Esophagus muscularis mucosa (tissue), 4 donors: ENCODE results near the gene PPP1R14B. TPM values are rescaled to one million over a fixed set of nuclear protein-coding genes. Genes with fewer than 3 reads are reported as not detected.

Experiments used
- DNase-seq: peaks from one replicate; pipeline ENCODE4 v3.0.0-alpha.2; 2017; ENCODE audit errors: extremely low spot score
- H3K27ac ChIP-seq, 4 donors: fragments of 200-600 bp; sonication (generic); replicated peaks in 1 of 4; 1 replicate in 3 of 4; 2 replicates in 1 of 4; pipeline ENCODE4 v1.5.1; 2016 to 2019; ENCODE audit warnings: mild to moderate bottlenecking in 1 of 4
- H3K27me3 ChIP-seq, 4 donors: fragments of 200-600 bp; sonication (generic); one replicate each; pipeline versions ENCODE4 v1.5.1 to v1.6.0; 2016 to 2019
- H3K36me3 ChIP-seq, 4 donors: fragments of 200-600 bp; sonication (generic); one replicate each; pipeline ENCODE4 v1.5.1; 2016 to 2019
- H3K4me1 ChIP-seq, 4 donors: fragments of 200-600 bp; sonication (generic); one replicate each; pipeline ENCODE4 v1.5.1; 2016 to 2019
- H3K4me3 ChIP-seq, 4 donors: fragments of 200-600 bp; sonication (generic); 1 replicate in 2 of 4; 2 replicates in 2 of 4; pipeline ENCODE4 v1.5.1; 2016 to 2019; ENCODE audit warnings: mild to moderate bottlenecking in 4 of 4, moderate library complexity in 1 of 4
- H3K9me3 ChIP-seq, 4 donors: fragments of 200-600 bp; sonication (generic); 1 replicate in 3 of 4; 2 replicates in 1 of 4; pipeline ENCODE4 v1.5.1; 2016 to 2019
- CTCF ChIP-seq, 3 experiments: fragments of 200-600 bp in 2 of 3; fragments of 450-650 bp in 1 of 3; sonication (generic) in 2 of 3; IDR thresholded peaks; one replicate each; pipeline ENCODE4 v1.5.1; 2017 to 2019; ENCODE audit warnings: antibody characterized with exemption in 3 of 3, mild to moderate bottlenecking in 2 of 3, moderate library complexity in 1 of 3
- EP300 ChIP-seq: sonication (generic); formaldehyde crosslinking; IDR thresholded peaks from one replicate; pipeline ENCODE4 v1.6.1; 2017; ENCODE audit warnings: antibody characterized with exemption
- POLR2A ChIP-seq: fragments of 450-650 bp; IDR thresholded peaks from one replicate; pipeline ENCODE4 v1.6.1; 2017; ENCODE audit warnings: antibody characterized with exemption, moderate library complexity, mild to moderate bottlenecking, low read depth
- POLR2AphosphoS5 ChIP-seq, 2 donors: sonication (generic); formaldehyde crosslinking; IDR thresholded peaks; one replicate each; pipeline ENCODE4 v1.6.1; 2017; ENCODE audit warnings: antibody characterized with exemption in 2 of 2
- WGBS: methylation state at CpG from one replicate; pipeline ENCODE4 v1.1.5; 2018; 5-methylcytosine and 5-hydroxymethylcytosine counted together
- intact Hi-C: fragments of 100-400 bp; cut with DNase I; formaldehyde crosslinking; loops from one replicate; pipeline ENCODE4 v1.15.1; 2023
- total RNA-seq, 4 donors: library from RNA; depleted of rRNA; stranded (reverse); fragments of >200 nt; gene quantifications; one replicate each; pipeline versions ENCODE4 v1.1.0 to v1.2.1, GENCODE V29; 2016

The PPP1R14B gene
- total RNA-seq, 4 donors from 2014 or later, result 50.4 to 92.9 (median 79.8) TPM

DNA sequence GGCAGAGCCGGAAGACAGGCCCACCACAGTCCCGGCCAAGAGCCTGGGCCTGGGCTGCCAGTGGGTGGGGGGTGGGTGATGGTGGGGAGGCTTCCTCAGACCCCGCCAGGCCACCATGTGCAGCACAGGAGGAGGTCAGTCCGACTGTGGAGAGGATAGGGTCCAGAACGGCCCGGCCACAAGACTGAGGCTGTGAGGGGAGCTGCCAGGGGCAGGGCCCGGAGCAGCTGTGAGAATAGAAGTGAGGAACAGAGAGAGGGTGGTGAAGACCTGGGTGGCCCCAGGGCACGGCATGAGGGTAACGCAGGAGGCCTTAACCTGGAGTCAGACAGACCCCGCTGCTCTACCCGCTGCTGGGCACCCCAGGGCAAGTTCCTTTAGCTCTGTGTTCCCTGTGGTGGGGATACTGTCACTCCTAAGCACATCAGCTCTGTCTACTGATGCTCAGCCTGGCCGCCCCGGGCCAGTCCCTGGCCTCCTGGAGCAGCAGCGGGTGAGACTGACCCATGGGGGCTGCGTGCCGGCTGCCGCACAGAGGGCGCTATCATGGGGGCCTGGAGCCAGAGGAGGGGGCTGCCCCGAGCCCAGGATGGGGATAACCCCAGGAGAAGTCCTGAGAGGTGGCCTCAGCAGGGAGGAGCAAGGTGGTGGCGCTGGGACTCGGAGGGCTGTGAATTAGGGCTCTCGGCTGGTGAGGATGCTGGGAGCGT lies 38.5 kb downstream of the PPP1R14B start:
- intact Hi-C loops, result no loop called here
- H3K27me3 ChIP-seq, result no peaks in the 10 kb centered on the region
- peaks cover 19 to 50% (median 35%) of the 10 kb centered on the region in 4 donors for H3K4me1 ChIP-seq
- H3K27ac ChIP-seq, result peak overlapping the region; percentile 71 to 81 (median 77)
- DNase-seq, result no peak
- 71% methylated on average over 8 of the region's 23 CpGs for WGBS
- no peaks in the 10 kb centered on the region for H3K9me3 ChIP-seq
- TF ChIP-seq EP300, result no peak
- no peak for TF ChIP-seq POLR2AphosphoS5 (IDR thresholded peaks at IDR 0.05)
- TF ChIP-seq POLR2A, result no peak
- no peak for TF ChIP-seq CTCF (IDR thresholded peaks at IDR 0.05)
- H3K36me3 ChIP-seq, result peaks cover 13 to 62% (median 48%) of the 10 kb centered on the region in 4 donors
- peak overlapping the region; percentile 40 to 56 (median 46) for H3K4me3 ChIP-seq

GRCh38 chr11:64207256-64208085 lies 39.3 kb downstream of the PPP1R14B start:
- Histone ChIP-seq H3K4me1 (peaks cover 19 to 50% (median 35%) of the 10 kb centered on the region in 4 donors), H3K36me3 (peaks cover 21 to 70% (median 55%) of the 10 kb centered on the region in 4 donors), H3K4me3 (peak overlapping the region; percentile 40 to 56 (median 46)), H3K27me3 (no peaks in the 10 kb centered on the region), H3K27ac (peak overlapping the region; percentile 71 to 81 (median 77)), H3K9me3 (no peaks in the 10 kb centered on the region)
- intact Hi-C loops, result no loop called here
- no peak for DNase-seq
- 48% methylated on average over 10 of the region's 30 CpGs for WGBS
- TF ChIP-seq POLR2AphosphoS5 (IDR thresholded peaks at IDR 0.05), result peak in 1 of 2 donors; percentile 50
- TF ChIP-seq POLR2A, result no peak

DNA sequence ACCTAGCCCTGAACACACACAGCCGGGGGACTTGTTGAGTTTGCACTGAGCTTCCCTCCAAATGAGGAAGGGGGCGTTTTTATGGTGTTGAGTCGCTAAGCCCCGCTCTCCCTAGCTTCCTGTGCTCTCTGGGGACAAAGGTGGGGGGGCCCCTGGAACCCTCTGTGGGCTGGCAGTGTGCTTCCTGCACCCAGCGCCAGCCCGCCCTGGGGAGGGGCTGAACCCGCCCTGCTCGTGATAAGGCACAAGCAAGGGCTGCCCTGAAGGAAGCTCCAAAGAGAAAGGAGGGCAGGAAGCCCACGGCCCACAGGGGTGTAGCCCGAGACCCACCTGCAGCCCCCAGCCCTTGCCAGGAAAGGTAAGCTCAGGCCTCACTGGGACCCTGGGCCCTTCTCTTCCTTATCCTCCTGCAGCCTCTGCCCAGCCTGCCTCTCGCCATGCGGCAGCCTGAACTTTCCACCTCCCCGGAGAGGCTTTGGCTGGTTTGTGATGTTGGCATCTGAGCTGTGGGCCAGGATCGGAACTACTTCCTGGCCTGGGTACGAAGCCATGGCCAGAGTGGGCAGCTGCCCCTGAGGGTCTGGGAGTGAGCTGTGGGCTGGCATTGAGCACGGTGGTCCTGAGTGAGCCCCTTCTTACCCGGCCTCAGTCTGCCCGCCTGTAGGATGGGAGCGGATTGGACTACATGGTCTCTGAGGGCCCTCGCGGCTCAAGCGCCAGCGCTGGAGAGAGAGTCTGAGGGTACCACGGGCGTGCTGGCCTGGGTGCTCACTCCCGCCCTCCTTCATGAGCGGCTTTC lies 40.1 kb downstream of the PPP1R14B start, which contains the start of gene FERMT3:
Gene FERMT3 (plus strand): TSS at position 265 of the 799 bp plus-strand sequence. CDS start 644 bp downstream, outside the sequence.
- H3K36me3 ChIP-seq, result peaks cover 23 to 73% (median 55%) of the 10 kb centered on the region in 4 donors
- intact Hi-C loops, result no loop called here
- 77% methylated on average over 16 of the region's 27 CpGs for WGBS
- TF ChIP-seq POLR2AphosphoS5 (IDR thresholded peaks at IDR 0.05), result peak in 1 of 2 donors; percentile 18
- no peak for TF ChIP-seq POLR2A
- H3K4me3 ChIP-seq, result peak within 1 kb of the TSS; percentile 40 to 56 (median 46)
- H3K4me1 ChIP-seq, result peaks cover 19 to 50% (median 35%) of the 10 kb centered on the region in 4 donors
- H3K27me3 ChIP-seq, result no peaks in the 10 kb centered on the region
- no peak for DNase-seq
- no peaks in the 10 kb centered on the region for H3K9me3 ChIP-seq
- H3K27ac ChIP-seq, result peak within 1 kb of the TSS; percentile 71 to 81 (median 77)

- 29% methylated on average over 7 of the region's 7 CpGs for WGBS
- peaks cover 37 to 81% (median 68%) of the 10 kb centered on the region in 4 donors for H3K36me3 ChIP-seq
- DNase-seq, result no peak
Observed at GRCh38 chr11:64204464-64204989, 42.2 kb downstream of the PPP1R14B start.

More at GRCh38 chr11:64204464-64204989, 42.2 kb downstream of the PPP1R14B start:
- no peak overlapping the region for H3K4me3 ChIP-seq
- TF ChIP-seq POLR2A, result no peak
- TF ChIP-seq POLR2AphosphoS5 (IDR thresholded peaks at IDR 0.05), result peak; percentile 79 to 81
- peak; percentile 53 to 79 (median 68) for TF ChIP-seq CTCF (IDR thresholded peaks at IDR 0.05)
- H3K4me1 ChIP-seq, result peaks cover 19 to 50% (median 35%) of the 10 kb centered on the region in 4 donors
- intact Hi-C loops, result loop anchor here (1.0 to 5.0 kb wide), 2 partner anchors 48 to 93 kb away; no protein-coding TSS in a partner anchor
- peak overlapping the region; percentile 1 to 45 (median 34) for H3K27ac ChIP-seq
- no peaks in the 10 kb centered on the region for H3K9me3 ChIP-seq
- no peaks in the 10 kb centered on the region for H3K27me3 ChIP-seq
